AG09319 (cell line): ENCODE data around the gene LRRK2.
"Not testable (repeated sequence)": the region's sequence is repeated elsewhere in the genome, so short reads cannot be mapped to it uniquely, and the experiment has no call there.

Experiments
- DNase-seq: peaks from one replicate; pipeline ENCODE4 v3.0.0-alpha.2; 2010; ENCODE audit warnings: low read depth; ENCODE audit errors: extremely low read depth
- TF ChIP-seq, protein P1 (sequence below): IDR thresholded peaks from 2 replicates; pipeline ENCODE4 v1.5.1; 2011; ENCODE audit warnings: low read depth, mild to moderate bottlenecking, inconsistent platforms, low read length, moderate library complexity

LRRK2 gene

DNA sequence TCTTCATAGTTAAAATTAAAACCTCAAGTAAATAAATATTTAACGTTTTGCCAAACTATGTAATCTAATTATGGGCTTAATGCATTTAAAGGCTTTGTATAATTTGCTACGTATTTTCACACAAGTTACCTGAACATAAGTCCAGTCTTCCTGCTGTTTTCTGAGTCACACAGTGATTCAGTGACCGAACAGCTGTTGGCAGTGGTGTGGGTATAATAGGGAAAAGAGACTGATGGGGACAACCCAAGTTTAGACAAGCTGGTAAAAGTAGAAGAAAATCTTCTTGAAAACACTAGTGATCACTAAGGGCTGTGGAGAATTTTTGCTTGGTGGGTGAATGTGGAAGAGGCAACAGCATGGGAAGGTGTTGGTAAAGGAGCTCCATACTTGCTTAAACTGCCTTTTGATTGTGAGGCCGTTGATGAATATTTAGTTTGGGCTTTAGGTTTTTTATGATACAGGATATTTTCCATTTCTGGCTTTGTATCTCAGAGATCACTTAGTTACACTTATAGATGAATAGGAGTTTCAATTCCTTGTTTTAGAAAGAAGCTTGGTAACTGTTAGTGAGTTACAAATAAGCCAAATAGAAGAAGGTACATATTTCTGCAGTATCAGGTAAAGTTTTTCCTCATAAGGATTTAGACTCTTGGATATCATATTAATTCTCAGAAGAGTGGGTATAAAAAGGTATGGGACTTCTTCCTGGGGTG is 23.9 kb downstream of the LRRK2 start:
- TF ChIP-seq, protein P1, sequence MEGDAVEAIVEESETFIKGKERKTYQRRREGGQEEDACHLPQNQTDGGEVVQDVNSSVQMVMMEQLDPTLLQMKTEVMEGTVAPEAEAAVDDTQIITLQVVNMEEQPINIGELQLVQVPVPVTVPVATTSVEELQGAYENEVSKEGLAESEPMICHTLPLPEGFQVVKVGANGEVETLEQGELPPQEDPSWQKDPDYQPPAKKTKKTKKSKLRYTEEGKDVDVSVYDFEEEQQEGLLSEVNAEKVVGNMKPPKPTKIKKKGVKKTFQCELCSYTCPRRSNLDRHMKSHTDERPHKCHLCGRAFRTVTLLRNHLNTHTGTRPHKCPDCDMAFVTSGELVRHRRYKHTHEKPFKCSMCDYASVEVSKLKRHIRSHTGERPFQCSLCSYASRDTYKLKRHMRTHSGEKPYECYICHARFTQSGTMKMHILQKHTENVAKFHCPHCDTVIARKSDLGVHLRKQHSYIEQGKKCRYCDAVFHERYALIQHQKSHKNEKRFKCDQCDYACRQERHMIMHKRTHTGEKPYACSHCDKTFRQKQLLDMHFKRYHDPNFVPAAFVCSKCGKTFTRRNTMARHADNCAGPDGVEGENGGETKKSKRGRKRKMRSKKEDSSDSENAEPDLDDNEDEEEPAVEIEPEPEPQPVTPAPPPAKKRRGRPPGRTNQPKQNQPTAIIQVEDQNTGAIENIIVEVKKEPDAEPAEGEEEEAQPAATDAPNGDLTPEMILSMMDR: no peak
- no peak for DNase-seq

DNA sequence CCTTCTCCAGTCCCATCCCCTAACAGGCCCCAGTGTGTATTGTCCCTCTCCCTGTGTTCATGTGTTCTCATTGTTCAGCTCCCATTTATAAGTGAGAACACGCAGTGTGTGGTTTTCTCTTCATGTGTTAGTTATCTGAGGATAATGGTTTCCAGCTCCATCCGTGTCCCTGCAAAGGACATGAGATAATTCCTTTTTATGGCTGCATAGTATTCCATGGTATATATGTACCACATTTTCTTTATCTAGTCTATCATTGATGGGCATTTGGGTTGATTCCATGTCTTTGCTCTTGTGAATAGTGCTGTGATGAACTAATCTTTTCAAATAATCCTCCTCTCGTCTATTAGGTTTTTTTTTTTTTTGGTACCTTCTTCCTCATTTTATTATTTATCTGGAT is 25.9 kb downstream of the LRRK2 start:
- DNase-seq: not testable (repeated sequence)

DNA sequence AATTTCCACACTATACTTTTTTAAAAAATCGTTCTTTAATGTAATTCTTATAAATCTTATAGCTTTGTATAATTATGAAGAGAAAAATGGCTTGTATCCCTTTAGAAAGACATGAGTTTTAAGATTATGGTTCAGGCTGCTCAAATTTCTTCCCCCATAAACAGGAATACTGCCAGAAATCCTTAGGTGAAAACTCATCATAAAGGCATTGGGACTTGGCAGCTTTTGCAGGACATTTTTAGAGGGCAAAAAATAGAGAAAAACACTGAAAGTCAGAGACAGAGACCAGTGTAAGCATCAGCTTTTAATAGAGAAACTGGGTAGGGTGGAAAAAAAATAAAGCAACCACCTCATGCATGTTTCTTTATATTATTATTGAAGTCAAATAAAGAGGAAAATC is 29.1 kb downstream of the LRRK2 start:
- peak; percentile 41 for DNase-seq
- TF ChIP-seq, protein P1: no peak

DNA sequence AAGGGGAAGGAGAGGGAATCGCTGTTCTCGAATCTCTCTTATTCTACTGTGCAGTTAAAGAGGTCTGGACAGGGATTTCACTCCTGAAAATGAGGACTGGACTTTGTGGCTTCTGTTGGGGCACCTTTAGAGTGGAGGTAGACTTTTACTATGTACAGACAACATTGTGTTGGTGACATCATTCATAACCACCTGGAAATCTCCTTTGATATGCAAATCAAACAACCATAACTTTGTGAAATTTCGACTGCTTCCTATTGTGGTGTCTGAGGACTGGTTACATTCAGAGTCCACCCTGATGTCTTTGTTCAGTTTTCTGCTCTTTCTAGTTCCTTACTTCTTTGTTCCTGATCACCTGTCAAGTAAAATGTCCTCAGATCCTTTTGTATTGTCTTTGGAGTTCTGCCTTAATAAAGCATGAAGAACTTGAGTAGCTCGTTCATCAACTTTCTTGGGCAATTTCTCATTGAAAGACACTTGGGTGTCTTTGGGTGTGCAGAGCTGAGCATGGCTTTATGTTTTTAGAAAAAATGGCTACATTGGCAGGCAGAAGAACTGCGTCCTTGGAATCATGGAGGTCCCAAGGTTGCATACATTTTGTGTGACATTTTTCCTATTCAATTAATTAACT is 29.8 kb downstream of the LRRK2 start:
- no peak for DNase-seq
- TF ChIP-seq, protein P1: no peak

DNA sequence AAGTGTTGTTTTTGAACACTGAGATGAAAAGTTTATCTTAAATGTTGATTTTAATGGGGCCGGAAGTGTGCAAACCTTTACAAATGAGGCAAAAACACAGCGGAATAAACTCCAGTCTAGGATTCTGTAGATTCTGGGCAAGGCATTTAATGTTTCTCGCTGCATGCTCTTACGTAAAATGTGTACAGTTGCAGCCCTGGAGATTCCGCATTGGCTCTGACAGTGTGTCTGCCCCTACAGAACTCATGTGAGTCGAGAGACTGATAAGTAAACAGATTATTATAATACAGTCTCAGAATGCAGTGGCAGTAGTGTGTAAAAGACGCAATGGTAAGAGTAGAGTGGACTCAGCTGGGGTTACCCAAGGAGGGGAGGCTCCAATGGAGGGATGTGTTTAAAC is 33.6 kb downstream of the LRRK2 start:
- no peak for DNase-seq
- TF ChIP-seq, protein P1: no peak

DNA sequence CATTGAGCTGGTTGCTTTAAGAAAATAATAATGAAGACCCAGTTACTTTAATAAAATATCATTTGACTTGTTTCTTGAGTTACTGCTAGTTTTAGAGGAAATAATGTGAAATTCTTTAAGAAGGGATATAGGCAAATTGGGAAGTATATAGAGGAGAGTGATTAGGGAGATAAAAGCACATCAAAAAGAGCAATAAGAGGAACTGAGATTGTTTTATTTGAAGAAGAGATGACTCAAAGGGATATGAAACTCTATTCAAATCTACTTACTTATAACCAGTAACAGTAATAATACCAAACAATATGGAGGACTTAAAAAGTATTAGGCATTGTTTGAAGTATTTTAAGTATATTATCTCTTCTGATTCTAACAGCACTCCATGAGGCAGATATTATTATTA is 37.1 kb downstream of the LRRK2 start:
- no peak for DNase-seq
- TF ChIP-seq, protein P1: no peak

DNA sequence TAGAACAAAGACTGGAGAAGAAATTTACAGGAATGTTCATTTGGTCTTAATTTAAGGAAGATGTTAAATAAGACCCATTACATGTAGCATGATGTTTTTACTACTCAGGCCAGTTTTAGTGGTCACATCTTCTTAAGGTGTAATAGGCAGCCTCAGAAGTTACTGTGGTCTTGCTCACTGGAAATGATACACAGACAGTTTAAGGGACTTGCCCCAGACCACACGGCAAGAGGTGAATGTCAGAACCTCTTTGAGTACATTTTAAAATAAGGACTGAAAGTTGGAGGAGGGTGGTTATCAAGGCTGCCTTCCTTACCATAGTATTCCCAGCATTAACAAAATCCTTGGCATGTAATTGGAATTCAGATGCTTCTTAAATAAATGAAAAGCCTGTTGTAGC is 37.9 kb downstream of the LRRK2 start:
- DNase-seq: no peak
- TF ChIP-seq, protein P1: no peak
